Measurements from ENCODE around the gene MGAT1.

- TF ChIP-seq, protein P1, sequence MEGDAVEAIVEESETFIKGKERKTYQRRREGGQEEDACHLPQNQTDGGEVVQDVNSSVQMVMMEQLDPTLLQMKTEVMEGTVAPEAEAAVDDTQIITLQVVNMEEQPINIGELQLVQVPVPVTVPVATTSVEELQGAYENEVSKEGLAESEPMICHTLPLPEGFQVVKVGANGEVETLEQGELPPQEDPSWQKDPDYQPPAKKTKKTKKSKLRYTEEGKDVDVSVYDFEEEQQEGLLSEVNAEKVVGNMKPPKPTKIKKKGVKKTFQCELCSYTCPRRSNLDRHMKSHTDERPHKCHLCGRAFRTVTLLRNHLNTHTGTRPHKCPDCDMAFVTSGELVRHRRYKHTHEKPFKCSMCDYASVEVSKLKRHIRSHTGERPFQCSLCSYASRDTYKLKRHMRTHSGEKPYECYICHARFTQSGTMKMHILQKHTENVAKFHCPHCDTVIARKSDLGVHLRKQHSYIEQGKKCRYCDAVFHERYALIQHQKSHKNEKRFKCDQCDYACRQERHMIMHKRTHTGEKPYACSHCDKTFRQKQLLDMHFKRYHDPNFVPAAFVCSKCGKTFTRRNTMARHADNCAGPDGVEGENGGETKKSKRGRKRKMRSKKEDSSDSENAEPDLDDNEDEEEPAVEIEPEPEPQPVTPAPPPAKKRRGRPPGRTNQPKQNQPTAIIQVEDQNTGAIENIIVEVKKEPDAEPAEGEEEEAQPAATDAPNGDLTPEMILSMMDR (IDR thresholded peaks at IDR 0.05; ENCODE audit: low read length) = 0 out of 2 replicates have a peak, but pooled peaks have one; percentile 3
- no peak for TF ChIP-seq EZH2 (IDR thresholded peaks at IDR 0.05; ENCODE audit: borderline replicate concordance, low read length)
Observed at GRCh38 chr5:180830253-180831138, 27.9 kb upstream of the MGAT1 start.

All from OCI-LY1 (cell line).